Endothelial cell of umbilical vein (primary cell): ENCODE data around the gene GNAO1. TPM values are rescaled to one million over a fixed set of nuclear protein-coding genes. Genes with fewer than 3 reads are reported as not detected.

ENCODE experiments used
- BruUV-seq: library from RNA; stranded (reverse); fragments of 400-500 nt; replicated peaks from 2 replicates; lab custom pipeline; 2021; lab: Mats Ljungman, UMichigan
- CTCF ChIA-PET: fragments of 300-600, 350-600 bp; sonication (Branson Sonifier 250); formaldehyde crosslinking; loops from one replicate; lab custom pipeline; 2021; ENCODE audit warnings: antibody characterized with exemption, inconsistent platforms; lab: Charles Lee
- POLR2A ChIA-PET: fragments of 300-600, 350-600 bp; sonication (Branson Sonifier 250); formaldehyde crosslinking; loops from one replicate; lab custom pipeline; 2021; ENCODE audit warnings: antibody characterized with exemption, inconsistent platforms; lab: Charles Lee
- DNase-seq: peaks from one replicate; pipeline ENCODE4 v3.0.0-alpha.2; 2011; ENCODE audit warnings: low read depth, low spot score
- FAIRE-seq: peaks from 2 replicates; lab custom pipeline; 2011; peaks lifted over from hg19 to GRCh38; lab: Jason Lieb, UNC
- H2AFZ ChIP-seq: 2 replicates; pipeline ENCODE4 v1.6.0; 2012; ENCODE audit warnings: low read depth, low read length, control low read depth, inconsistent platforms
- H3K27ac ChIP-seq: 2 replicates; pipeline ENCODE4 v1.5.1; 2011; ENCODE audit warnings: low read depth, mild to moderate bottlenecking, control low read depth, low read length, moderate library complexity; ENCODE audit not compliant: insufficient read depth
- H3K27me3 ChIP-seq, 2 experiments: 2 replicates each; pipeline versions ENCODE4 v1.6.0 to v1.6.1; 2011; ENCODE audit warnings: low read length in 2 of 2, mixed read lengths in 1 of 2; ENCODE audit not compliant: control insufficient read depth in 2 of 2, insufficient read depth in 2 of 2
- H3K36me3 ChIP-seq, 2 experiments: 2 replicates in 1 of 2; 3 replicates in 1 of 2; pipeline ENCODE4 v1.5.1; 2011; ENCODE audit warnings: low read length in 2 of 2, mild to moderate bottlenecking in 1 of 2, moderate library complexity in 1 of 2; ENCODE audit not compliant: control insufficient read depth in 2 of 2, insufficient read depth in 2 of 2; ENCODE audit errors: extremely low read depth in 1 of 2
- H3K4me1 ChIP-seq: 3 replicates; pipeline ENCODE4 v1.5.1; 2011; ENCODE audit warnings: mild to moderate bottlenecking, low read length; ENCODE audit not compliant: control insufficient read depth, insufficient read depth; ENCODE audit errors: extremely low read depth
- H3K4me2 ChIP-seq: 2 replicates; pipeline ENCODE4 v1.6.1; 2011; ENCODE audit warnings: low read length, control low read depth, mixed read lengths; ENCODE audit not compliant: insufficient read depth
- H3K4me3 ChIP-seq, 3 experiments: fragments of 200-600 bp in 1 of 3; sonication (generic), shearing (Covaris generic) in 1 of 3; replicated peaks in 1 of 3; 2 replicates each; pipeline ENCODE4 v1.5.1; 2011 to 2016; ENCODE audit warnings: control low read depth in 3 of 3, low read length in 3 of 3, mild to moderate bottlenecking in 2 of 3, inconsistent platforms in 1 of 3, low read depth in 1 of 3, moderate library complexity in 1 of 3; ENCODE audit not compliant: insufficient read depth in 1 of 3
- H3K79me2 ChIP-seq: 2 replicates; pipeline ENCODE4 v1.6.0; 2012; ENCODE audit warnings: low read length, inconsistent platforms; ENCODE audit not compliant: control insufficient read depth, insufficient read depth
- H3K9ac ChIP-seq: replicated peaks from 2 replicates; pipeline ENCODE3; 2011; ENCODE audit warnings: low read length, control low read depth; ENCODE audit not compliant: insufficient read depth; ENCODE audit errors: extremely low read depth
- H3K9me1 ChIP-seq: replicated peaks from 3 replicates; pipeline ENCODE4 v1.6.0; 2011; ENCODE audit warnings: mild to moderate bottlenecking, low read length; ENCODE audit not compliant: control insufficient read depth, insufficient read depth; ENCODE audit errors: extremely low read depth
- H3K9me3 ChIP-seq: replicated peaks from 2 replicates; pipeline ENCODE4 v1.5.1; 2012; ENCODE audit warnings: low read length, inconsistent platforms; ENCODE audit not compliant: control insufficient read depth, insufficient read depth
- H4K20me1 ChIP-seq: replicated peaks from 2 replicates; pipeline ENCODE3; 2011; ENCODE audit warnings: mild to moderate bottlenecking, low read length; ENCODE audit not compliant: control insufficient read depth, insufficient read depth; ENCODE audit errors: extremely low read depth
- CTCF ChIP-seq, 2 donors: IDR thresholded peaks; 1 replicate in 1 of 2; 2 replicates in 1 of 2; pipeline ENCODE4 v1.5.1; 2011; ENCODE audit warnings: low read length in 2 of 2, mild to moderate bottlenecking in 2 of 2, moderate library complexity in 2 of 2, control low read depth in 1 of 2, inconsistent platforms in 1 of 2, low read depth in 1 of 2; ENCODE audit not compliant: insufficient read depth in 1 of 2; ENCODE audit errors: extremely low read depth in 1 of 2
- EZH2 ChIP-seq: IDR thresholded peaks from 2 replicates; pipeline ENCODE4 v1.6.1; 2012; ENCODE audit warnings: borderline replicate concordance, low read depth, mild to moderate bottlenecking, moderate library complexity, low read length, inconsistent platforms; ENCODE audit not compliant: severe bottlenecking
- FOS ChIP-seq: IDR thresholded peaks from 2 replicates; pipeline ENCODE4 v1.6.1; 2011; ENCODE audit warnings: mild to moderate bottlenecking, low read length, moderate library complexity, borderline replicate concordance; ENCODE audit not compliant: insufficient read depth
- GATA2 ChIP-seq: IDR thresholded peaks from 2 replicates; pipeline ENCODE4 v1.7.0; 2011; ENCODE audit warnings: low read depth, mild to moderate bottlenecking, moderate library complexity, mixed read lengths, low read length; ENCODE audit not compliant: insufficient read length, insufficient read depth
- JUN ChIP-seq: IDR thresholded peaks from 2 replicates; pipeline ENCODE4 v1.6.1; 2011; ENCODE audit warnings: borderline replicate concordance, low read depth; ENCODE audit not compliant: insufficient read length, insufficient read depth
- MYC ChIP-seq: IDR thresholded peaks from one replicate; pipeline ENCODE4 v1.6.1; 2011; ENCODE audit warnings: mild to moderate bottlenecking, low read depth, low read length
- POLR2A ChIP-seq: IDR thresholded peaks from 2 replicates; pipeline ENCODE4 v1.6.1; 2012; ENCODE audit warnings: low read depth, mild to moderate bottlenecking, control low read depth, low read length
- POLR2AphosphoS5 ChIP-seq: IDR thresholded peaks from 2 replicates; pipeline ENCODE4 v1.6.1; 2012; ENCODE audit warnings: low read depth, mild to moderate bottlenecking, control low read depth, low read length, moderate library complexity; ENCODE audit not compliant: insufficient read depth
- dilution Hi-C: fragments of 300-500 bp; cut with MboI; formaldehyde crosslinking; loops from one replicate; pipeline ENCODE4 v1.15.0; 2019; ENCODE audit warnings: low sequenced_read_pairs; ENCODE audit not compliant: extremely low pct_ligation_motif_present
- intact Hi-C: fragments of 100-400 bp; cut with micrococcal nuclease; formaldehyde crosslinking; loops from one replicate; pipeline ENCODE4 v1.10.0; 2022
- polyA plus RNA-seq, 4 experiments: library from polyadenylated mRNA; depleted of rRNA in 3 of 4; stranded (reverse) in 3 of 4; unstranded in 1 of 4; fragments of >200 nt; gene quantifications; 2 replicates each; pipeline versions ENCODE4 v1.2.1 to v1.2.3, GENCODE V29; 2011 to 2012; ENCODE audit warnings: missing spikeins in 1 of 4
- total RNA-seq: library from RNA; stranded (reverse); gene quantifications from 2 replicates; pipeline ENCODE4 v1.2.3, GENCODE V29; 2021
- TF ChIP-seq, protein P1 (sequence below): IDR thresholded peaks from 2 replicates; pipeline ENCODE4 v1.6.1; 2011; ENCODE audit not compliant: insufficient read depth, insufficient read length

GNAO1 gene
- total and polyA plus RNA-seq, 2 donors (not counting 3 experiments of a cell fraction or from before 2014, with no cell fraction given), result not detected

DNA sequence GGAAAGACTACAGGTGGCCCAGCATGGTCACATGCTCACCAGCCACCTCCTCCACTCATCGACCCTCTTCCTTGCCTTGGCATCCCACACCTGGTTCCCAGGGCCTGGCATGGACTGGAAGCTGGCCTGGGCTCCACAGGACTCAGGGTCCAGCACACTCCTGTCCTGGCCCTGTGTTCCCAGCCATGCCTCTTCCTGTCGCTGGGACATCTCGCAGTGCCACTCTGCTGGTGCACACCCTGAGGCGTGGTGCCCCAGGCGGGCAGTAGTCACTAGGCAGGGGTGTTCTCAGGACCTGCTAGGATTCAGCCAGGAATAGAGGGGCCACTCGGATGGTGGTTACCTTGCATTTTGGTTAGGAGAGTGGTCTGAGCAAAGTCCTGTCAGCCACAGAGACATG, 134.7 kb downstream of the GNAO1 start:
- no peak overlapping the region for H3K9ac ChIP-seq
- H4K20me1 ChIP-seq, result no peaks in the 10 kb centered on the region
- H3K4me2 ChIP-seq, result no peak overlapping the region
- no peaks in the 10 kb centered on the region for H3K79me2 ChIP-seq
- intact Hi-C loops, result no loop called here
- H3K4me1 ChIP-seq, result no peaks in the 10 kb centered on the region
- H3K27me3 ChIP-seq, result no peaks in the 10 kb centered on the region
- TF ChIP-seq CTCF (IDR thresholded peaks at IDR 0.05; ENCODE audit: extremely low read depth in 1 of 2, insufficient read depth in 1 of 2, low read depth in 1 of 2, low read length in 2 of 2) (no peak), FOS (no peak), POLR2AphosphoS5 (no peak)
- no peaks in the 10 kb centered on the region for H3K9me3 ChIP-seq
- CTCF ChIA-PET, result interaction anchor here (1.0 to 1.6 kb wide), 2 partner anchors 8 to 31 kb away, joined by 4 to 7 read pairs; no protein-coding TSS in a partner anchor
- no peak overlapping the region for H3K27ac ChIP-seq
- H2AFZ ChIP-seq, result no peak overlapping the region
- no peak overlapping the region for H3K4me3 ChIP-seq
- H3K36me3 ChIP-seq, result no peaks in the 10 kb centered on the region
- no peaks in the 10 kb centered on the region for H3K9me1 ChIP-seq
- POLR2A ChIA-PET, result no interaction called here
- dilution Hi-C loops, result no loop called here
- BruUV-seq, result no TSS peak
- FAIRE-seq, result no peak
- DNase-seq, result no peak

DNA sequence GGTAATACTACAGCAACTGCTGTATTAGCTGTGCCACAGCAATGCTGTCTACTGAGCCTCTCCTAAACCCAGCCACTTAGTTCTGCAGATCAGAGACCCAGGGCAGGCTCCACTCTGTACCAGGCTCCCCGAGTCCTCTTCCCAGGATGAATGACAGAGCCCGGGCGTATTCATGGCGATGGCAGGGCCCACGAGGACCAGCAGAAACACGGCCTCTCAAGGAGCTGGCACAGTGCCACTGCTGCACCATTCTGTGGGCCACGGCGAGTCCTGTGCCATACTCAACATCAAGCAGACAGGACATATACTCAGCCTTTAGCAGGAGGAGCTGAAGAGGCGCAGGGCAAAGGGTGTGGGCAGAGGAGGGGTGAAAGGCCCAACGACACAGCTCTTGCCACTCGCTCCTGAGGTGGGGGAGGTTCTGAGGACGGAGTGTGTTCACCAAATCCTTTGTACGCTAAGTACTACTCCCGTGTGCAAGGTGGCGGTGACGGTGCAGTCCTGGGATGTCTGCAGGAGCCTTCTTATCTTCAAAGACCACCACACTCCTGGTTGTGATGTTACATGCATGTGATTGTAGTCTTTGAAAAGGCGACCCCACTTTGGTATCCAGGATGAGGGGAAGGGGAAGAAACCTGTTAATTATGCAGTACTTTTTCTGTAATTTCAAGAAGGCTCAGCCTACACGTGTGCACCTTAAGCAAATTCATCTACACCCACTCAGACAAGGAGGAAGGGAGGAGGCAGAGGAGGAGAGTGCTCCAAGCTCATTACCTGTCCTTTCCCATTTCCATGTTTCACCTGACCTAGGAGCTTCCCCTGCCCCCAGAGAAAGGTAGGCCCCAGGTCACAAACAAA, 136.0 kb downstream of the GNAO1 start:
- Histone ChIP-seq H3K27ac (no peak overlapping the region), H3K27me3 (no peaks in the 10 kb centered on the region), H4K20me1 (no peaks in the 10 kb centered on the region), H3K4me2 (no peak overlapping the region), H3K4me3 (no peak overlapping the region), H3K9me1 (no peaks in the 10 kb centered on the region), H2AFZ (no peak overlapping the region), H3K9ac (no peak overlapping the region), H3K4me1 (no peaks in the 10 kb centered on the region), H3K9me3 (no peaks in the 10 kb centered on the region), H3K36me3 (no peaks in the 10 kb centered on the region), H3K79me2 (no peaks in the 10 kb centered on the region)
- no TSS peak for BruUV-seq
- dilution Hi-C loops, result no loop called here
- no peak for TF ChIP-seq FOS
- TF ChIP-seq MYC, result no peak
- TF ChIP-seq, protein P1, sequence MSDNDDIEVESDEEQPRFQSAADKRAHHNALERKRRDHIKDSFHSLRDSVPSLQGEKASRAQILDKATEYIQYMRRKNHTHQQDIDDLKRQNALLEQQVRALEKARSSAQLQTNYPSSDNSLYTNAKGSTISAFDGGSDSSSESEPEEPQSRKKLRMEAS, result no peak
- TF ChIP-seq JUN, result no peak
- TF ChIP-seq POLR2A, result no peak
- no peak for TF ChIP-seq GATA2
- TF ChIP-seq CTCF (IDR thresholded peaks at IDR 0.05; ENCODE audit: extremely low read depth in 1 of 2, insufficient read depth in 1 of 2, low read depth in 1 of 2, low read length in 2 of 2), result no peak
- TF ChIP-seq EZH2, result no peak
- no peak for TF ChIP-seq POLR2AphosphoS5
- POLR2A ChIA-PET, result no interaction called here
- FAIRE-seq (no peak), DNase-seq (no peak)
- CTCF ChIA-PET, result interaction anchor here (1.6 kb wide), 1 partner anchor 29 kb away, joined by 7 read pairs; no protein-coding TSS in a partner anchor
- intact Hi-C loops, result no loop called here
